ENCODE results near the gene FOXL1.

The FOXL1 gene

DNA sequence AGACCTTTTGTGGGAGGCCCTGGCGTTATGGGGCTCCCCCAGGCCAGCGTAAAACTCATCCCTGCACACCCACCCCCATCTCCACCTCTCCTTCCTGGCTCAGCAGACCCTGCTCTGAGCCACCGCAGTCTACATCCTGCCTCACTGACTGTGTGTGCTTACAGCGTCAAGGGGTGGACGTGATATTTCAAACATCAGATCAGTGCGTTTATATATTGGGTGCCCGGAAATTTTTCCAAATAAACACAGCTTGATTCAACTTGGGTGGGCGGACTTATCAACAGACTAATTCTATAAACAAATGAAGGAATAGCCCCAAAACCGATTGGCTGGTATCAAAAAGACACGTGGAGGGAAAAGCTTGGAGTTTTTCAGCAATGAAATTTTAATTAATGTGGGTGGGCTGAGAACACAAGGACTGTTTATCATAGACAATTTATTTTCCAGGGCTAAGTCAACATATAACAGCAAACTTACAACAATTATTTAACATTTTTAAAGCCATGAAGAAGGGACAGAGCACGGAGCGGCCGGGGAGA is at the start of gene FOXL1:
Gene FOXL1, plus strand, starts transcription at position 489 of the 539 bp plus-strand sequence. CDS start 175 bp downstream, outside the sequence.
- no peak for DNase-seq

DNA sequence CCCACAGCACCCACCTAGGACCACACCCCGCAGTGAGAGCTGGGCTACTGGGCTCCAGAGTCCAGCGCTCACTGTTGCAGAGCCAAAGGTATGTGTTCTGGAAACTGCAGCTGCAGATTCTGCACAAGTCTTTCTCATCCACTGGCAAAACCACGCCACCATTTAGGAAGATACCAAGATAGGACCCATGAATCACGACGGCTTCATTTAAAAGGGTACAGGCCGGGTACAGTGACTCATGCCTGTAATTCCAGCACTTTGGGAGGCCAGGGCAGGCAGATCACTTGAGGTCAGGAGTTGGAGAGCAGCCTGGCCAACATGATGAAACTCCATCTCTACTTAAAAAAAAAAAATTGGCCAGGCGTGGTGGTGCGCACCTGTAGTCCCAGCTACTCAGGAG is 49.2 kb upstream of the FOXL1 start:
- DNase-seq, result no peak

DNA sequence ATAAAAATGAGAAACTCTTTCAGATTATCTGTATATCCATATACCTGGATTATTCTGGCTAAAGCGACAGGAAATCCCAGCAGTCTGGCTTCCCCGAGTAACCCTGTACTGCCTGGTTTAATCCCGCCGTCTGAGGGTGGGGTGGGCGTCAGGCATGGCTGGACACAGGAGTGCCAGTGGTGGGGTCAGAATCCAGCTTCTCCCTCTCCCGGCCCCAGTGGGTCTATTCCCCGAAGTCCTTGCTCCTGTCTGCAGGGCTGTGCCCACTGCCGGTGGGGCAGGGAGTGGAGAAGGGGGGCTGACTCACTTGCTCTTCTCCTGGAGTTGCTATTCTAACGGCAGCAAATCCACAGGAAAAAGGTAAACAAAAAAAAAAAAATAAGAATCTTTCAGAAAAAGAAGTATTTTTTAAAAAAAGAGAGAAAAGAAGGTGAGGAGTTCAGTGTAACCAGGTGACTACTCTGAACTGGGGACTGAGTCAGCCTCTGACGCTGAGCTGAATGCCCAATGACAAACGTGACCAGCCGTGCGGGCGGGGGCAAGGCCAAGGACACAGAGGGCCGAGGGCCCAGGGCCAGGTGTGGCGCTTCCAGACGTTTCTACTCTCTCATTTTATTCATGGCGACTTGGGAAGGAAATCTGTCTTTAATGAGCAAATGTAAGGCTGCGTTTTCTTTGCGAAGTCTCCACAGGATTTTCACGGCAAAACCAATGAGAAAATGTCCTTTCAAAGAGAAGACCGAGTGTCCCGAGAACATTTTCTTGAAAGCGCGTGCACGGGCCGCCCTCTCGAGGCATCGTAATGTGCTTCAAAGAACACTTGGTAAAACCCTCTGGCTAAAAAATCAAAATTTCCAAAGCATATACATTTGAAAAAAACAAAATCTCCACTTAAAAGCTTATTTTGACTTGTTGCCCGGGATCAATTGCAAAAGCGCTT is 47.8 kb upstream of the FOXL1 start:
- no peak for DNase-seq

GRCh38 chr16:86531191-86531545 is 47.2 kb upstream of the FOXL1 start:
- no peak for DNase-seq

DNA sequence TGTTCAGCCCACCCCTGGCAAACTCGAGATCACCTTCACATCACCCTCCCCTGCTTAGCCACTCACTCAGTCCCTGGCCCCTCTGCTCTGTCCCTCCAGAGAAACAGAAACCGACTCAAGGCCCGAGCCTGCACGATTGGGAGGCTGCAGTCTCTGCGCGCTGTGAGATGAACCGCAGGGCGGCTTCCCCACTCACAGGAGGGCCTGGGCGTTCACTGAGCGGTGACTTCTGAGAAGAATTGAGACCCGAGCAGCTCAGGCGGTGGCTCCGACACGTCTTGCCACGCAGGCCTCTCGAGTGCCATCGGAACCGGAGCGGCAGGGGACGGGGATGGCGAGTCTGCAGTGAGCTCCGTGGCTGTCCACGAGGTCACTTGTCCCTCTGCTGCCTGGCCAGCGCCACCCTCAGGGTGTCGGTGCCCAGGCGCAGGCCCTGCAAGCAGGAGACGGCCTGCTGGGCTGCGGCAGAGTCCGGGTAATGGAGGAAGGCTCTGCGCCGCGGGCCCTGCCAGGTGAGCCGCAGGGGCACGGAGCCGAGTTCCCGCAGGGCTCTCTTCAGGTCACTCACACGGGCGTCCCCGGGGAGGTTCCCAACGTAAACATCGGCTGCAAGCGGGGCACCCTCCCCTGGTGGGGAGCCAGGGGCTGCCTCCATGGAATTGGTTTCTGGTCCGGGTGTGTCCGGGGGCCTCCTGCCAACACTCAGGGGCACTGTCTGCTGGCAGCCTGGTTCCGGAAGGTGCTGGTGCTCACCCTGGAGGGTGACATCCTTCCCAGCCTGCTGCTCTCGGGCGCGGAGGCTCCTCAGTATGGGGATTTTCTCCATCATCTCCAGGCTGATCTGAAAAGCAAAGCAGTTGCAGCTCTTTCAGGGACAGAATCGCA is 46.5 kb upstream of the FOXL1 start:
- DNase-seq, result no peak

DNA sequence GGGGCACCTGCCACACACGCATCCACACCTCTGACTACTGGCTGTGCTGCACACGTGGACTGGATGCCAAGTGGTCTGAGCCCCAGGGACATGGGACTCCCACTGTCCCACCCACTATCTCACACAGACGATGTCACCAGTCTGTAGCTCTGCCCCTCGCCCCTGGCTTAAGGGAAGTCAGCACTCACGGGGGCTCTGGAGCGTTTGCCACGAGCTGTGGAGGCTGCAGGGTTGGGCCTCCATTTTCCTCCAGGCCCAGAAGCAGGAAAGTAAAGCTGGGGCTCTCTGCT is 45.9 kb upstream of the FOXL1 start:
- no peak for DNase-seq

DNA sequence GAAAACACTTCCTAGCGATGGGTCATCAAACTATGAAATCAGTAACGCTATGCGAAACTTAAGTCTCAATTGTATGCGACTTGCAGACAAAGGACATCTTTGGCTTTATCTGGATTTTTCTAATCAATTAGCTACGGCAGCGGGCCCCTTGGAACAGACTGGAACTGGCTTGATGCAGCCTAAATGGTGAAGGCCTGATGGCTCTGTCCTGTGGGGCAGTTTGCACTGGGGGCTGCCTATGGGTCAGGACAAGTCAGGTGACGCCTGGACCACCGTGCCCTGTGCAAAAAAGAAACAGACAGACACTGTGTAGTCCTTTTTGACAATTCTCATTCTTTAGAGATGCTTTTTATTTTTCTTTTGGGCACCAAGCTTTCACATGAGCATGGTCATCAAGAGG is 45.3 kb upstream of the FOXL1 start:
- DNase-seq, result no peak

- DNase-seq, result no peak
These were observed 44.5 kb upstream of the FOXL1 start for GRCh38 chr16:86533767-86534351.

GRCh38 chr16:86534779-86535615 is 43.4 kb upstream of the FOXL1 start:
- DNase-seq, result no peak

DNA sequence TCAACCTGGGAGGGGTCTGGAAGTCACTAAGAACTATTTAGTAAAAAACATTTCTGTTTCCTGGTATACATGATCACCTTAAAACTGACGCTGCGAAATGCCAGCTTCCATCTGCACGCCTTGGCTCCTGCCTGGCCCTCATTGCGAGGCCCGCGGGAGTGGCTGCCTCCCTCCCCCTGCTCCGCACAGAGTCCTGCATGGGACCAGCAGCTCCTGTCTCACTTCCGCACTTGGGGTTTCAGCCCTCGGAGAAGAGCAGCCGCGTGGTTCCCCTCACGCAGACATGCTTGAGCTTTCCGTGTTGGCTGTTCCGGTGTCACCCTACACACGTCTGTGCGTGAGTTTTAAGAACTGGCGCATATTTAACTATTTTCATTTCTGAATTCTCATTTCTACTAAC is 41.7 kb upstream of the FOXL1 start:
- no peak for DNase-seq

DNA sequence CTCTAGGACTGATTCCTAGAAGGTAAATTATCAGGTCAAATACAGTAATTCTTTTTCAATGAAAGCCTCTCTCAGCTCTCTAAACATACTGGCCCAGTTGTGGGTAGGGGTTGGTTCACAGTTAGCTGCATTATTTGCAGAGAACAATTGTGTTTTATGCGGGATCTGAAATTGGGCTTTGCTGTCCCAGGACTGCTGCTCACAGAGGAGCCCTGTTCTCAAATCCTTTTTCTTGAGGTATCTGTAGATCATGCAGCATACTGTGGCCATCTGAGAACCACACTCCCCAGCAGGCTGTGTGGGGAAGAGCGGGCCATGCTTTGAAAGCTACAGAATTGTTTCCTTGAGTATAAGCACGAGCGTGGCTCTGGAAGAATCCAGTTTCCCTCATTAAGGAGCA is 40.9 kb upstream of the FOXL1 start:
- no peak for DNase-seq

DNA sequence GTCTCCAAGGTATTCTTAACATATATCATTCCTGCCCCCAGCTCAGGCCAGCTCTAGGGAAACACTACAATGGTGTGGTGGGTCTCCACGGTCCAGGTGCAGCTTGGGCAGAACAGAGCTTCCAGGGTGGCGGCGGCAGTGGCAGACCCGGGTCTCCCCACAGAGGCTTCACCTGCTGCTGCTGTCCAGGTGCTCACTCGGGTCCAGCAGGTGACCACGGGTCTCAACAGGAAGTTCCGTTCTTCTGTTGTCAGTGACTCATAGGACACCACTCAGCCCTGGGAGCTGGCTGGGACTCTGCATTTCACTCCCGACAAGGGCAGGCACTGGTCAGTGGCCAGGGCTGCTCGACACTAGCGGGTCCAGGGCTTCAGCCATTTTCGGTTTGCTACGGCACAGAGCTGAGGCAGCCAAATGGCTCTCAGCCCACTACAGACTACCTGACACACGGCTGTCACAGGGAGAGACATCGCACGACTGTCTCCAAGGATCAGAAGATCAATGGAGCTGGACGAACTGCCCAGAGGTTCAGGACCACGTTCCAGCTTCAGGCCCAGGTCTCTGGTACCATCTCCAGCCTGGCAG is 40.1 kb upstream of the FOXL1 start:
- no peak for DNase-seq

DNA sequence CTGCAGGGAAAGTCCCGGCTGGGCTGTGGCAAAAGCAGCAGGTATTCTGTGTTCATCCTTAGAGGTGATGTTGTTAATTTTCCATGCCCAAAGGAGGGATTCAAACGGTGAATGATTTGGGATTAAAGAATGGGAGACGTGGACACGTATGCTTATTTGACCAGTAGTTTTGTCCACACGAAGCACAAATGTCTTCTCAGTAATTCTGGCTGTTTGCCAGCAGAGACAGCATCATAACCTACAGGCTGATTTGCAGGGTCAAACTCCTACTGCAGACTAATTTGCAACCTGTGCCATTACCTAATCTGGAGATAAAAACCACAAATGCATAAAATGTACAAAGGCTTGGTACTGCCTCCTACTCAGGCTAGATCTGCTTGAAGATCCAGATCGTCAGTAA is 37.5 kb upstream of the FOXL1 start:
- no peak for DNase-seq

- no peak for DNase-seq
These were observed 36.8 kb upstream of the FOXL1 start for GRCh38 chr16:86541560-86541959.

DNA sequence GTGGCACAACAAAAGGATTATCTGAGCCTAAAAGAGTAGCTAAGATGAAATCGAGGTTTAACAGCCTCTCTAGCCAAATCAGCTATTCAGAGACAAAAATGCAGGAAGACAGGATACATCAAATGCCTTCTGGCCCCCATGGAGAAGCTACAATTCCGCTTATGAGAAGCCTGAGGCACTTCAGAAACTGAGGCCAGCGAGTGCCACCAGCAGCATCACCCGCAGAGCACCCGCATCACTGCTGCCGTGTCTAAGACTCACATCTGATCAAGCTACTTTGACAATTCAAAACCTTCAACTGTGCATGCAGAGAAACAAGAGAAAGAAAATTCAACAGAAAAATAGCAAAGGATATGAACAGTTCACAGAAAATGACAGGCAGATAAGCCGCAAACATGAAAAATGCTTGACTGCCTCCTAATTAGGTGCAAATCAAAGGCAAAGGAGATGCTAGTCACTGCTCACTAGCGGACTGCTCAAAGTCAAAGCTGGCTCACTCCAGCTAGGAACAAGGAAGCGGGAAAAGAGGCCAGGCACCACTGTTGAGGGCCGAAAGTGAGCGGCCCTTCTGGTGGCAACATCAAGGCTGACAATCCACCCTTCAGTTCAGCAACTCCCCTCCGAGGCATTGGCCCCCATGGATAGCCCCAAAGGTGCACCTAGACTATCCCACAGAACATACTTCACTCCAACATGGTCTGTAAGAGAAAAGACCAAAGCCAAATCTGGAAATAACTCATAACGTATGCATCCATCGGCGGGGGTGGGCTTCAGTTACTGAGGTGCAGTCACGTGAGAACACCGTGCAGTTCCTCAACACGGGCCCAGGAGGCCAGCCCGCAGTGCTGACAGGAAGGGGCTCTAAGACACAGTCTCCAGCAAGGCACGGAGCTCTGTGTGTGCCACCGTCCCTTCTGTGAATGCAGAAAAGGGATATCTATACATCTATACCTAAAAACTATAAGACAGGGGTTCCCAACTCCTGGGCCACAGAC is 35.3 kb upstream of the FOXL1 start:
- DNase-seq, result no peak

GRCh38 chr16:86545481-86545880 is 32.9 kb upstream of the FOXL1 start:
- DNase-seq, result no peak

GRCh38 chr16:86545954-86546637 is 32.3 kb upstream of the FOXL1 start:
- no peak for DNase-seq

DNA sequence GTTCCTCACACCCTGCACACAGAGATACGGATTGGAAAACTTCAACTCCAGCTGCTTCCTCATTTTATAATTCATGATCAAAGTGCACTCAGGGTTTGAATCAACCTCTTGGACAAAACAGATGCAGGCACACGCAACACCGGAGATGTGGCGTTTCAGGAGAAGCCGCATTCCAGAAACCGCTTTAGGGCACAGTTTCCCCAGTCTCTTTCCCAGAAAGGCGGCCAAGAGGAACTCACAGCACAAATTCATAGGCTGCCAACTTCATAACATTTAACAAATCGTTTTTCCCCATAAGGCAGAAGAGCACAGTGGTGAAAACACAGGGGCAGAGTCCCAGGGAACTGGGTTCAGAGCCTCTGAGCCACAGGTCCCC is 31.7 kb upstream of the FOXL1 start:
- no peak for DNase-seq

DNA sequence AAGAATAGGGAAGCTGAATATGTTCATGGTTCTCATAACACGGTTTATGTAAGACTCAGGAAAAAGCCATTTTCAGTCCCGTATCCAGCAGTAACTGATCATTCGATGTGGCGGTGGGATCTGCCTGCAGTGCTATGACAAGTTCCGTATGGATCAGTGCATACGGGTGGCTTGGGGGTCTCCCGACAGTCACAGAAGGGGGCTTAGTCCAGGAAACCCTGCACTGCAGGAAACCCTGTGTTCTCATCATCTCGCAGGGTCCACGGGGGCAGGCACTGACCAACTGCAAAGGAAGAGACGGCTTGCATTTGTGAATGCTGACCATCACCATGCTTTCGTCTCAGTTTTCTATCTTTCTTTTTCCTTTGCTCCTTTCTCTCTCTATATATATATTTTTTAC is 31.1 kb upstream of the FOXL1 start:
- DNase-seq, result no peak
